Non-pigmented ciliary epithelial cell (primary cell): ENCODE data around the gene MICAL3.

Source experiments
- DNase-seq: peaks from one replicate; pipeline ENCODE4 v3.0.0-alpha.2; 2010; ENCODE audit warnings: low read depth

Gene MICAL3

GRCh38 chr22:17749605-17750395 is 274.6 kb downstream of the MICAL3 start:
- no peak for DNase-seq

- no peak for DNase-seq
Observed at GRCh38 chr22:17748555-17749353, 275.6 kb downstream of the MICAL3 start.

GRCh38 chr22:17746916-17747315 is 277.4 kb downstream of the MICAL3 start:
- DNase-seq, result no peak

- no peak for DNase-seq
Observed at GRCh38 chr22:17744430-17744829, 279.9 kb downstream of the MICAL3 start.

- no peak for DNase-seq
Observed at GRCh38 chr22:17743661-17744411, 280.5 kb downstream of the MICAL3 start.

GRCh38 chr22:17742527-17742902 is 281.8 kb downstream of the MICAL3 start:
- DNase-seq, result no peak

GRCh38 chr22:17741866-17742526 is 282.4 kb downstream of the MICAL3 start:
- no peak for DNase-seq

- no peak for DNase-seq
Observed at GRCh38 chr22:17739196-17739975, 285.0 kb downstream of the MICAL3 start.

GRCh38 chr22:17738386-17739128 is 285.8 kb downstream of the MICAL3 start:
- no peak for DNase-seq
